ENCODE data around the gene CHST11.

DNA sequence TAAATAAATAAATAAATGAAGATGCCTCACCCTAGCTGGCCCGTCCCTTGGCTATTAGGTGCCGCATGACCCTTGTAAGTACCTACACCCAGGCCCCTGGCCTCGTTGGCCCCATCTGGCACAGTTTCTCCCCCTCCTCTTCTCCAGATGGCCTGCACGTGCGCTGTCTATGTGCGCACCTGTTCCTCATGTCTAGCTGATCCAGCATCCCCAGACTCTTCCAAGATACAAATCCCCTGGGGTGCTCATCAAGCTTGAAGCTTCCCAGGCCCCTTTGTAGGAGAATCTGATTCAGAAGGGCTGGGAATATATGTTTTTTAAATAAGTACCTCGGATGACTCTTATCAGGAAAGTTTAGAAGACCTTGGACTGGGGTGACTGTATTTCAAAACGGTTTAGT is 133.3 kb downstream of the CHST11 start:
- no peak for TF ChIP-seq POLR2A (IDR thresholded peaks at IDR 0.05; ENCODE audit: low read length)
- no peak for TF ChIP-seq GATA1 (IDR thresholded peaks at IDR 0.05; ENCODE audit: low read depth, low read length)
